Activated CD4-positive, alpha-beta T cell treated with anti-CD3 and anti-CD28 coated beads, Interleukin-2, amount 50 U/mL, for 24 hours (primary cell): ENCODE data around the gene ANKRD10.

ENCODE experiments used
- DNase-seq, 2 donors: peaks; one replicate each; pipeline ENCODE4 v3.0.0-alpha.2; 2020; ENCODE audit warnings: low read depth in 1 of 2, low spot score in 1 of 2

Gene ANKRD10

GRCh38 chr13:110916301-110917142, 1.7 kb upstream of the ANKRD10 start:
- DNase-seq: no peak

- DNase-seq: no peak
Measured at GRCh38 chr13:110915874-110916206, 971 bp upstream of the ANKRD10 start.

DNA sequence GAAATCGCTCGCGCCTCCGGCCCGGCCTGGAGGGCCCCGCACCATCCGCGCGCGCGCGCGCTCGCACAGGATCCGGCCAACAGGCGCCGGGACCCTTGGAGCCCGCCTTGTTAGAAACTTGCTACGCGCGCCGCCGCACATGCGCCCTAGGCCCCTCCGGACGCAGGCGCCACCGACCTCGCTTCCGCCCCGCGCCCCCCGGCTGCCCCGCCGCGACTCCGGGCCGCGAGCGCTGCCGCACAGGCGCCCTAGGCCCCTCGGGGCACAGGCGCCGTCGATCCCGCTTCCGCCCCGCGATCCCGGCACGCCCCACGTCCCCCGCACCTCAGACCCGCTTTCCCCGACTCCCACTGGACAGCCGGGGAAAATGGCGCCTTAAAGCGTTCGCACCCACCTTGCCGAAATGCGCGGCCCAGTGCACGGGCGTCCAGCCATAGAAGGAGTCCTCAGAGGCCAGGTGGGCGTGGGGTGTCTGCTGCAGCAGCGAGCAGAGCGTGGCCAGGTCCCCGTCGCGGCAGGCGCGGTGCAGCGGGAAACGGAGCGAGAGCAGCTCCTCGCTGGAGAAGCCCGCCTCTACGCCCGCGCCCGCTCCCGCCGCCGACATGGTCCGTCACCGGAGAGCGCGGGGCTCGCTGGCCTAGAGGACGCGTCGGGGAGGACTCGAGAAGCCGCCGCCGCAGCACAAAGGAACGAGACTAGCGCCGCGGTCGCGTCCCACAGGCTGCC, 375 bp downstream of the ANKRD10 start:
- DNase-seq: peak; percentile 63 to 70

DNA sequence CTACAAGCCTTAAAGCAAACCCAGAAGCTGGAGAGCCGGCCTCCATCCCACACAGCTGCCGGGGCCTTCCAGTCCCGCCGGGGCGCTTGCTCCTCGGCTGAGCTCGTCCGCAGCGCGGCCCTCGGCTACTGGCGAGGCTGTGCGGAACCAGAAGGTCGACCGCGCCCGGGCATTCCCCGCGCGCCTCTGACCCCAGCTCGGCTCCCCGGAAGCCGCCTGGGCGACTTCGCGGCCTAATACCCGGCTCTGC, 863 bp downstream of the ANKRD10 start:
- DNase-seq: peak in 1 of 2 donors; percentile 12

DNA sequence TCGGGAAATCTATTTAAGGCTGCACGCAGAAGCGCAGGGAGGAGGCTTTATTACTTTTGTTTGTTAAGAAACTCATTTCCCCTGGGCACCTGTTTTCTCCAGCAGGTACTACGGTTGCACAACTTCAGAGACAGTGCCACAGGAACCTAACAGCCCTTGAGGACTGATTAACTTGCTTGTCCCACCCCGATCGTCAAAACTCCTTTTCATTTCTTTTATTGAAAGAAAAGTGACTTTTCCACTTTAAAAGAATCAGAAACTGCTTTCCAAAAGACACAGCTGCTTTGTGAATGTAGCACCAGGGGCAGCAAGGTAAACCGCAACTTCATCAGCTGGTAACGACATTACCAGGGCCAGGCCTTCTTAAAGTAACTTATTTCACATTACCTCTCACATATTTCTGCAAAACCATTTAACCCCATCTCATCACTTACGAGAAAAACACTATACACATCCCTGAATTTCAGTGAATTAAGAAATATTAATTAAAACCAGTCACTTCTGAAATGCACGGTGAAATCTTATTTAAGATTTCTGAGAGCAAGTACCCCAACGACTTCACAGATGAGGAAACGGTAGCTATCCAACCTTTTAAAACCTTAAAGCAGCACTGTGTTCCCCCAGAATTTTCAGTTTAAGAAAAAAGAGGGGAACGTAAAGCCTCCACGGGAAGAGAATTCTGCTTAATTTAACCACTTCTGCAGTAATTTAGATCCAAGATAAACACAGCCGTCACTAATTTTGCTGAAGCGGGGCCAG, 1.4 kb downstream of the ANKRD10 start:
- DNase-seq: no peak

DNA sequence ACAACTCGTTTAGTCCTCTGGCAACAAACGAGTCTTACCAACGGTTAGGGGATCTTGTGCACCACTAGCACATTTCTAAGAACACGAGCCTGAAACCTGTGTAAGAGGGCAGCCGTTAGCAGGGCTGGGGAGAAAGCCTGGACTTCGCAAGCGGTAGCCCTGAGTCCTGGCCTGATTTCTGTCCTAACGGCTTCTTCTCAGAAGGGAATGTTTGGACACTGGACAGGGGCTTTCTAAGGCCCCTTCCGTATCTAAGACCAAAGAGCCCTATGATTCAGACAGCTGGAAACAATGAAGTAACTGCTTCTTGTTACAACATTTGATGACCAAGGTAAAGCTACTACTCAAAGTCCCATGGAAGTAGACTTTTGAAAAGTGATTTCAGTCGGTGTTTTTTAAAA, 2.2 kb downstream of the ANKRD10 start:
- DNase-seq: no peak

- no peak for DNase-seq
Measured at GRCh38 chr13:110911880-110912279, 3.0 kb downstream of the ANKRD10 start.

DNA sequence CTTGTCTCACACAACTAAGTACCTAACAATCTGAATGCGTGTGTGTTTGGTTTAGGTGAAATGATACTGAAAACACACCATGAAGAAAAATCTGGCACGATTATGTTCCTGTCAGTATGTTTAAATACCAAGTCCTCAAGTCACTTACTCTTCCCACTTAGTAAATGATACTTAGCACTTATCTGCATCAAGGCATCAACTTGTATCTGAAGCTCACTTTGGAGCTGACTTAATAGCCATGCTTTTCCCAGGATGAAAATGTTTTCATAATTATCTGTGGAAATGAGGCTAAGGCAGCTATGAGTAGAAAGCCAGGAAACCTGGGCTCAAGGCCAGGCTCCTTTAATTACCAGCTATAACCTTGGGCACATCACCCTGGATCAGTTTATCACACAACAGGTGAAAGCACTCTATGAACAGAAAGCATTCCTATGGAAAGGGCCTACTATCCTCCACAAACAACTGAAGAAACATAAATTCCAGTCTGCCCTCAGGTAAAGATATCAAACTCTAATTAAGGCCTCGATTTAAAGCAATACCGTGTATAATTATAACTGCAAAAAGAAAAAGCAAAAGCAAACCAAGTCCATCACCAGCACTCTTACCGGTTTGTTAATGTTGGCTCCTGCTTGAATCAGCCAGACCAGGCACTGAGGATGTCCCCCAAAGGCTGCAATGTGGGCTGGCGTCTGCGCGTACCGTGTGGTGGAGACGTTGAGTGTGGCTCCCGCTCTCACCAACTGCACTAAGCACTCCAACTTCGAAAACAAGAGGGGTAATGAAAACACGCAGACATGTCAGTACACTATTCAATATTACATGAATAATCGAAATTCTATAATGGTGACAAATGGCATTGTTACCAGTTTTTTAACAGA, 4.6 kb downstream of the ANKRD10 start:
- no peak for DNase-seq

GRCh38 chr13:110907951-110908898, 6.6 kb downstream of the ANKRD10 start:
- DNase-seq: no peak

DNA sequence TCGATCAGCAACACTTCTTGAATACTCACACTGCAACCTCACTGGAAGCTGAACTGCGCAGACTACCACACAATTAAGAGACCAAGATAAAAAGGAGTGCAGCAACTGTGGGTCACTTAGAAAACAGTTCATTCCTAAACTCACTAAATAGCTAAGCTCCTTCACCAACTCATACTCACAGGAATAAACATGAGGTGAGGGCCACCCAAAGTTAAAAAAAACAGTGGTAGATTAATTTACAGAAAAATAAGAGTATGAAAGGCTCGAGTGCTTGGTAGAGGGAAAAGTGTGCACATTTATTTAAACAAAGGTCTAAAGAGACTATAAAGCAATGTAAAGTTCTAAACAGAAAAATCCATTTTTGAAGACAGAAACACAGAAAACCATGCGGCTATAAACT, 7.6 kb downstream of the ANKRD10 start:
- no peak for DNase-seq

- no peak for DNase-seq
Measured at GRCh38 chr13:110904748-110905147, 10.1 kb downstream of the ANKRD10 start.

DNA sequence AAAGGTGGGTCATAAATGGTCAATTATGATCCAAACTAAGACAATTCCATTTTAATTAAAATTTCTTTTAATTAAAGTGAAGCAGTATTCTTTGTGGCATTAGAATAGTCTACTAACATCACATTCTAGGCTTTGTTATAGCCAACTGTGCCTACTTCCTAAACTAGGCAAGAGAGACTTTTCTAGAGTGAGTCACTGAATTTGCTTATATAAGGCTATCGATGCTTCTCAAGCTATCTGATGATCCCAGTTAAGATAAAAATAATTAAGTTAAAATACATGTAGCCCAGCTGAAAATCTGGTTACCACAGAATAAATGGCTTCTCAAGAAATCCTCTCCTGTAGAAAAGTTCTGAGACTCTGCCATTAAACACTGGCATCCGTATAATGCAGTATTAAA, 12.5 kb downstream of the ANKRD10 start:
- DNase-seq: no peak

GRCh38 chr13:110897521-110897920, 17.3 kb downstream of the ANKRD10 start:
- no peak for DNase-seq

DNA sequence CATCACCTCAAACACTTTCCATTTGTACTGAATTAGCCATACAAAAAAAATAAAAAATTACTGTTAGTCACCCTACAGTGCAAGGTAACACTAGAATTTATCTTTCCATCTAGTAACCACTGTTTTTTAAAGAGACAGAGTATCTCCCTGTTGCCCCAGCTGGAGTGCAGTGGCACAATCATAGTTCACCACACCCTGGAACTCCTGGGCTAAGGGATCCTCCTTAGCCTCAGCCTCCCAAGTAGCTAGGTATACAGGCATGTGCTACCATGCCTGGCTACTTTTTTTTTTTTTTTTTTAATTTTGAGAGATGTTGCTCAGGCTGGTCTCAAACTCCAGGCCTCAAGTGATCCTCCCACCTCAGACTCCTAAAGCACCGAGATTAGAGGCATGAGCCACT, 17.9 kb downstream of the ANKRD10 start:
- DNase-seq: no peak

DNA sequence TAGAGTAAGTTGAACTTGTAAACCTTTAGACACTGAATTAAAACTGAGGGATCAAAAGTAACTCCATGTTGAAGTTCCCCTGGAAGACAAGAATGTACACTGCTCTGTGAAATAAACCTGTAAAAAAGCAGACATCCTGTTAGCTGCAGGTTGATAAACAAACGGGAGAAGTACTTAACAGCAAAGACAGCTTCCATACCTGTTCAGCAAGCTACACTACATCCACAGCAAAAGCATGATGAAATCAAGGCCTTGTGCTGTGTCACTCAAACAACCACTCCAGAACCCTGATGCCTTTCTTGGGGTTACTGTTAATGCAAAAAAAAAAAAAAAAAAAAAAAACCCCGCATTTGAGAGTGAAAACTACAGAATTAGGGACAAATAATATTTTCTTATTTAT, 20.8 kb downstream of the ANKRD10 start:
- no peak for DNase-seq

DNA sequence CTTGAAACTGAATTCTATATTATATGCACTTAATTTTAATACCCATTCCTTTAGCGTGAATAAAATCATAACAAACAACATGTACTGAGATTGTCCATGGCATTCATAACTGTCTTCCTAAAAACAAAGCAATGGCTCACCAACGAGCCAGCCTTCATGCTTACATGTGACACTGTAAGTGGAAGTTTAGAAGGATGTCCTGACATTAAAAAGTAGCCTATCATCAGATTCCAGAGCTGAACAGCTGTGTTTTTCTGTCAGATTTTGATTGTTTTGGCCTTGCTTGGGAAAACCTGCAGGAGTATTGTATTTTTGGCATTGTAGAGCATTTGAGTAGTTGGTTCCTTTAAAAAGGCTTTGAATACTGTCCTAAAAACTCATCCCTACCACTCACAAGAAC, 21.3 kb downstream of the ANKRD10 start:
- no peak for DNase-seq

DNA sequence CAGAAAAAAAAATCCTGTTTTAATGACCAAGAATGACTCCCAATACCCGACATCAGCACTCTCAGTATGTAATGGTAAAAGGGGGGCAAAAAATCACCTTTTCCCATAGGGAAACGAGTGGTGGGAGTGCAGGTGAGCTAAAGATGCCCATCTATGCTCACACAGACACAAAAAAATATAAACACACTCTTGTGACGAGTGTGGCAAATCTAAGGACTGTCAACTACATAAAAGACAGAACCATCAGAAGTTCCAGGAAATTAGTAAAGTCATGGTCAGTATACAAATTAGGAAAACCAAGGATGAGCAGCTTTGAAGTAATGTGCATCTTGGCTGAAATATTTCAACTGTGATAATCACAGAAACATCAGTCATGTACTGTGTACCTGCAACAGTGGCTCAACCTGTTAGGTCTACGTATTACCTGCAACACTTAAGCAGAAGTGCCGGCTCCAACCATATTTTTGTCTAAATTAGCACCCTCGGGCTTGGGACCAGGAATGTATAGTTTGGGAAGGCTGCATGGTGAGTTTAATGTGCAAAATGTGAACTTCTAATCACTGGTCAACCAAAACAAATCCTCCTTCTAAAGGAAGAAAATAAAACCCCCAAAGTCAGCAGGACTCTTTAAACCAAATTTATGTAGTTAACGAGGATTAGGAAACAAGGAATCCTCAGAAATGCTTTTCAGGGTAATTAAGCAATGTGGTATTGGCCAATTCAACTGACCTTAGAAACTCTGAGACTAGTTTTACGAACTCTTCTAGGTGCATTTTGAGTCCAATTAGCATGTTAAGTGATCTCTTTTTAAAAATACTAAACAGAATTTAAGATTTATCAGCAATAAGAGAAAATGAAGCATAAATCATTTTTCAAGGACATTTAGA, 24.3 kb downstream of the ANKRD10 start:
- no peak for DNase-seq

DNA sequence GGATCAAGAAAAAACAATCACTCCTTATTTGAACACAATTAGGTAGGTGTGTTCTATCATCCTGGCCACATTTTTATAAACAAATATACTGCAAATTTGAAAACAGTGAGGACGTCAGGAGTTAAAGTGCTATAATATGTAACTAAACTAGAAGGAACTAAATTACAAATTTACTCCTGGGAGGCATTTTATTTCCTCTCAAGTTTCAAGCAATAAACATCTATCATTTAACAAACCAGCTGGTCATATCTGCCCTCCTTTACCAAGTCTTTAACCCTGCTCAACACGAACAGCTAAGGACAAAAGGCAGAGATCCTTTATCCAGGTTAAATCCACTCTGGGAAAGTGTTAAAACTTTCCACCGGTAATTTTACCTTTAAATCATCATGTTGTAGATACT, 26.5 kb downstream of the ANKRD10 start:
- no peak for DNase-seq
